Stomach (tissue), 4 donors: ENCODE results near the gene RSAD1.

ENCODE experiments used
- POLR2AphosphoS5 ChIP-seq, 3 donors: sonication (generic); formaldehyde crosslinking; IDR thresholded peaks; one replicate each; pipeline ENCODE4 v1.6.1; 2016; ENCODE audit warnings: antibody characterized with exemption in 3 of 3
- TF ChIP-seq, protein P1 (sequence below), 7 experiments: fragments of 450-650 bp in 4 of 7; fragments of 200-600 bp in 3 of 7; sonication (generic) in 3 of 7; IDR thresholded peaks; one replicate each; pipeline ENCODE4 v1.5.1; 2016 to 2019; ENCODE audit warnings: antibody characterized with exemption in 7 of 7, control low read depth in 2 of 7, mild to moderate bottlenecking in 1 of 7

DNA sequence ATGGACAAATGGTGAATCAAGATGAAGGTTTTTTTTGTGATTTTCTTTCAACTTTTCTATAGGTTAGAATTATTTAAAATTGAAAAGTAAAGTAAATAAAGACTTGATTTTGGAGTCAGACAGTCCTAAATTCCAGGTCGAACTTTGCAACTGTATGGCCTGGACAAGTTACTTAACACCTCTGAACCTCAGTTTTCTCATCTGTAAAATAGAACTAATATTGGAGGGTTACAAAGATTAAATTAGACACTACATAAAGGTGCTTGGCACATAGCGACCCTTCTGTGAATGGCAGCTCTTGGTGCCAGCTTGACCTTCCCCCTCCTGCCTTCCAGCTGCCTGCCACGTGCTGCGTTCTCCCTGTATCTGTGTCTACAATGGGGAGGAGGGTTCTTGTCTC, 3.0 kb downstream of the RSAD1 start:
- TF ChIP-seq, protein P1, sequence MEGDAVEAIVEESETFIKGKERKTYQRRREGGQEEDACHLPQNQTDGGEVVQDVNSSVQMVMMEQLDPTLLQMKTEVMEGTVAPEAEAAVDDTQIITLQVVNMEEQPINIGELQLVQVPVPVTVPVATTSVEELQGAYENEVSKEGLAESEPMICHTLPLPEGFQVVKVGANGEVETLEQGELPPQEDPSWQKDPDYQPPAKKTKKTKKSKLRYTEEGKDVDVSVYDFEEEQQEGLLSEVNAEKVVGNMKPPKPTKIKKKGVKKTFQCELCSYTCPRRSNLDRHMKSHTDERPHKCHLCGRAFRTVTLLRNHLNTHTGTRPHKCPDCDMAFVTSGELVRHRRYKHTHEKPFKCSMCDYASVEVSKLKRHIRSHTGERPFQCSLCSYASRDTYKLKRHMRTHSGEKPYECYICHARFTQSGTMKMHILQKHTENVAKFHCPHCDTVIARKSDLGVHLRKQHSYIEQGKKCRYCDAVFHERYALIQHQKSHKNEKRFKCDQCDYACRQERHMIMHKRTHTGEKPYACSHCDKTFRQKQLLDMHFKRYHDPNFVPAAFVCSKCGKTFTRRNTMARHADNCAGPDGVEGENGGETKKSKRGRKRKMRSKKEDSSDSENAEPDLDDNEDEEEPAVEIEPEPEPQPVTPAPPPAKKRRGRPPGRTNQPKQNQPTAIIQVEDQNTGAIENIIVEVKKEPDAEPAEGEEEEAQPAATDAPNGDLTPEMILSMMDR (IDR thresholded peaks at IDR 0.05) = no peak
- no peak for TF ChIP-seq POLR2AphosphoS5 (IDR thresholded peaks at IDR 0.05)
